ENCODE results near the gene GUCA1C.

Gene GUCA1C

GRCh38 chr3:108863799-108864135 is 89.9 kb downstream of the GUCA1C start:
- DNase-seq (ENCODE audit: low read depth, low spot score) = no peak
- in situ Hi-C loops (cut with HindIII; ENCODE audit: low sequenced_read_pairs) = no loop called here
- TF ChIP-seq, protein P1, sequence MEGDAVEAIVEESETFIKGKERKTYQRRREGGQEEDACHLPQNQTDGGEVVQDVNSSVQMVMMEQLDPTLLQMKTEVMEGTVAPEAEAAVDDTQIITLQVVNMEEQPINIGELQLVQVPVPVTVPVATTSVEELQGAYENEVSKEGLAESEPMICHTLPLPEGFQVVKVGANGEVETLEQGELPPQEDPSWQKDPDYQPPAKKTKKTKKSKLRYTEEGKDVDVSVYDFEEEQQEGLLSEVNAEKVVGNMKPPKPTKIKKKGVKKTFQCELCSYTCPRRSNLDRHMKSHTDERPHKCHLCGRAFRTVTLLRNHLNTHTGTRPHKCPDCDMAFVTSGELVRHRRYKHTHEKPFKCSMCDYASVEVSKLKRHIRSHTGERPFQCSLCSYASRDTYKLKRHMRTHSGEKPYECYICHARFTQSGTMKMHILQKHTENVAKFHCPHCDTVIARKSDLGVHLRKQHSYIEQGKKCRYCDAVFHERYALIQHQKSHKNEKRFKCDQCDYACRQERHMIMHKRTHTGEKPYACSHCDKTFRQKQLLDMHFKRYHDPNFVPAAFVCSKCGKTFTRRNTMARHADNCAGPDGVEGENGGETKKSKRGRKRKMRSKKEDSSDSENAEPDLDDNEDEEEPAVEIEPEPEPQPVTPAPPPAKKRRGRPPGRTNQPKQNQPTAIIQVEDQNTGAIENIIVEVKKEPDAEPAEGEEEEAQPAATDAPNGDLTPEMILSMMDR (IDR thresholded peaks at IDR 0.05; ENCODE audit: low read depth, low read length) = no peak
- no peak overlapping the region for H3K4me3 ChIP-seq (ENCODE audit: low read depth, low read length)

GRCh38 chr3:108862865-108863798 is 90.5 kb downstream of the GUCA1C start:
- no peak overlapping the region for H3K4me3 ChIP-seq (ENCODE audit: low read depth, low read length)
- DNase-seq (ENCODE audit: low read depth, low spot score) = peak; percentile 79
- in situ Hi-C loops (cut with HindIII; ENCODE audit: low sequenced_read_pairs) = no loop called here
- TF ChIP-seq, protein P1 (IDR thresholded peaks at IDR 0.05; ENCODE audit: low read depth, low read length) = no peak

DNA sequence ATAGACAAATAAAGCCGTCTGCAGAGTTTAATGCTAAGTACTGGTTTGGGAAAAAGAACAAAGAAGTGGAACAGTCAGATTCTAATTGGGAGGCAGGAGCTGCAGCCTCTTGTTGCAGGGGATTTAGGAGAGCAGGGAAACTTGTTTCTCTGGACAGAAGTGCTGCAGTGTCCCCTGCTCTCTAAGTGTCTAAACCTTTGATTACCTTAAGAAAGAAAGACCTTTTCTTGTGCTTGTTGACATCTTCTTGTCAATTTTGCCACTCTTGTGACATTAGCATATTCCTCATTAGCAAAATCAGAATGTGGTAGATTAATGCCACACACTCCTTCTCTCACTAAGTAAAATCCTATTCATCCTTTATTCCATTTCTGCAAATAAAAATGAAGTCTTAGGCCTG is 92.3 kb downstream of the GUCA1C start:
- TF ChIP-seq, protein P1 (IDR thresholded peaks at IDR 0.05; ENCODE audit: low read depth, low read length) = no peak
- no peak for DNase-seq (ENCODE audit: low read depth, low spot score)
- in situ Hi-C loops (cut with HindIII; ENCODE audit: low sequenced_read_pairs) = no loop called here
- H3K4me3 ChIP-seq (ENCODE audit: low read depth, low read length) = no peak overlapping the region

Data from astrocyte of the spinal cord (primary cell).